D721Med (cell line): ENCODE measurements around the gene TXNRD3.

ENCODE experiments used
- DNase-seq: peaks from one replicate; pipeline ENCODE4 v3.0.0; 2011; ENCODE audit warnings: low spot score; ENCODE audit not compliant: insufficient read length
- FAIRE-seq: peaks from 2 replicates; lab custom pipeline; 2011; peaks lifted over from hg19 to GRCh38; lab: Jason Lieb, UNC
- TF ChIP-seq, protein P1 (sequence below): IDR thresholded peaks from 2 replicates; pipeline ENCODE4 v1.5.1; 2012; ENCODE audit warnings: mild to moderate bottlenecking, control low read depth; ENCODE audit not compliant: insufficient read depth; ENCODE audit errors: missing control alignments

The TXNRD3 gene

DNA sequence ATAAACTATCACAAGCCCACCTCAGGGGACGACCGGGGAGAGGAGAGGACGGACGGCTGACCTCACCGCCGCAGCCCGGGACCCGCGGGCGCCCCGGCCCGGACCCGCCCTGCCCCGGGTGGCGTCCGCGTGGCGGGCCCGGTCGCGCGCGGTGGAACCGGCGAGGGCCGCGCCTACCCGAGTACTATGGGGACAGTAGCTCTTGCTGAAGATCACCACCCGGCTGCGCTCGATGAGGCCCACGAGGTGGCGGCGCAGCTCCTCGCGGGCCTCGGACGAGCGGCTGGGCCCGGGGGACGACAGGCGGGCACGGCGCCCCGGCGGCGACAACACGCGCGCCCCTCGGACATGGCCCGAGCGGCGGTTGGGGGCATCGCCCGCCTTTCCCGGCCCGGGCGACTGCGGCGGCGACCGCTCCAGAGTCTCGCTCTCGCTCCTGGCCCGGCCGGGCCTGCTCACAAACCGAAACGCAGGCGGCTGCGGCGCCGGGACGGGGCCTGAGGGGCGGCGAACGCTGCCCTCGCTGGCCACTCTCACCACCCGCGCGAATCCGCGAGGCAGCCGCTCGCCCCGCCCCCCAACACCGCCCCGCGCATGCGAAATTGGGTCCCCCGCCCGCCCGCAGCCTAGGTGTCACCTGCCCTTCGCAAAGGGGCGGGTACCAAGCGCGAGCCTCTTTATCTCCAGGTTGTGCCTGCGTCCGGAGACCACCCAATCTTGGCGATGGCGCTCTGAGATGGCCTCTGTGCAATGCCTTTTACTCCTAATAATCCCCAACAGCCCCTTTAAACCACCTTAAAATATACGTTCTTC, at the start of gene TXNRD3:
TSS of gene TXNRD3 (minus strand) at position 554 of the 813 bp plus-strand sequence.
- FAIRE-seq: no peak
- TF ChIP-seq, protein P1, sequence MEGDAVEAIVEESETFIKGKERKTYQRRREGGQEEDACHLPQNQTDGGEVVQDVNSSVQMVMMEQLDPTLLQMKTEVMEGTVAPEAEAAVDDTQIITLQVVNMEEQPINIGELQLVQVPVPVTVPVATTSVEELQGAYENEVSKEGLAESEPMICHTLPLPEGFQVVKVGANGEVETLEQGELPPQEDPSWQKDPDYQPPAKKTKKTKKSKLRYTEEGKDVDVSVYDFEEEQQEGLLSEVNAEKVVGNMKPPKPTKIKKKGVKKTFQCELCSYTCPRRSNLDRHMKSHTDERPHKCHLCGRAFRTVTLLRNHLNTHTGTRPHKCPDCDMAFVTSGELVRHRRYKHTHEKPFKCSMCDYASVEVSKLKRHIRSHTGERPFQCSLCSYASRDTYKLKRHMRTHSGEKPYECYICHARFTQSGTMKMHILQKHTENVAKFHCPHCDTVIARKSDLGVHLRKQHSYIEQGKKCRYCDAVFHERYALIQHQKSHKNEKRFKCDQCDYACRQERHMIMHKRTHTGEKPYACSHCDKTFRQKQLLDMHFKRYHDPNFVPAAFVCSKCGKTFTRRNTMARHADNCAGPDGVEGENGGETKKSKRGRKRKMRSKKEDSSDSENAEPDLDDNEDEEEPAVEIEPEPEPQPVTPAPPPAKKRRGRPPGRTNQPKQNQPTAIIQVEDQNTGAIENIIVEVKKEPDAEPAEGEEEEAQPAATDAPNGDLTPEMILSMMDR: no peak
- peak; percentile 51 for DNase-seq

GRCh38 chr3:126703512-126704493, 48.9 kb upstream of the TXNRD3 start, which contains the start of gene CHCHD6:
Gene CHCHD6, plus strand, starts transcription at chr3:126704240. Its CDS starts 73 bp downstream, at chr3:126704313.
- TF ChIP-seq, protein P1: no peak
- no peak for FAIRE-seq
- peak; percentile 85 for DNase-seq

DNA sequence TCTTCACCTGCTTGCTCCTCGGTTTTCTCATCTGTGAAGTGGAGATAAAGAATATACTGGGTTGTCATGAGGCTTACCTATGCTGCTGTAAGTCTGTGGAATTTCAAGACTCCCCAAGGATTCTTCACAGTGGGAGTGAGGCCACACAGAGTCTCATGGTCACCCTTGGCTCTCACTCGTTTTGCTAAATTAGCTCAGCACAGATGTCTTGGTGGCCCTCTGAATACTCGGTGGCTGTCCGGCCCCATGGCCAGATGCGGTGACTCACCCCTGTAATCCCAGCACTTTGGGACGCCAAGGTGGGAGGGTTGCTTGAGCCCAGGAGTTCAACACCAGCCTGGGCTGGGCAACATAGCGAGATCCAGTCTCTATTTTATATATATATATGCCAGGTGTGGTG, 44.1 kb upstream of the TXNRD3 start:
- TF ChIP-seq, protein P1: no peak
- no peak for FAIRE-seq
- DNase-seq: no peak

- DNase-seq: no peak
- TF ChIP-seq, protein P1: no peak
- FAIRE-seq: no peak
These were observed 41.9 kb upstream of the TXNRD3 start for GRCh38 chr3:126696701-126697267.

- no peak for DNase-seq
- FAIRE-seq: no peak
- TF ChIP-seq, protein P1: no peak
These were observed 39.0 kb upstream of the TXNRD3 start for GRCh38 chr3:126693921-126694320.

GRCh38 chr3:126692858-126693257, 37.9 kb upstream of the TXNRD3 start:
- TF ChIP-seq, protein P1: no peak
- FAIRE-seq (no peak), DNase-seq (no peak)
